HG03108 (cell line): ENCODE data around the gene FBXO38.
A peak's percentile ranks its signal among the peaks of the same experiment; 100 is the strongest.

Experiments used
- ATAC-seq: cut with Tn5 transposase; IDR thresholded peaks from one replicate; pipeline ENCODE4 v1.9.1; 2021; ENCODE audit warnings: moderate library complexity; ENCODE audit not compliant: unreplicated experiment

FBXO38 gene, protein sequence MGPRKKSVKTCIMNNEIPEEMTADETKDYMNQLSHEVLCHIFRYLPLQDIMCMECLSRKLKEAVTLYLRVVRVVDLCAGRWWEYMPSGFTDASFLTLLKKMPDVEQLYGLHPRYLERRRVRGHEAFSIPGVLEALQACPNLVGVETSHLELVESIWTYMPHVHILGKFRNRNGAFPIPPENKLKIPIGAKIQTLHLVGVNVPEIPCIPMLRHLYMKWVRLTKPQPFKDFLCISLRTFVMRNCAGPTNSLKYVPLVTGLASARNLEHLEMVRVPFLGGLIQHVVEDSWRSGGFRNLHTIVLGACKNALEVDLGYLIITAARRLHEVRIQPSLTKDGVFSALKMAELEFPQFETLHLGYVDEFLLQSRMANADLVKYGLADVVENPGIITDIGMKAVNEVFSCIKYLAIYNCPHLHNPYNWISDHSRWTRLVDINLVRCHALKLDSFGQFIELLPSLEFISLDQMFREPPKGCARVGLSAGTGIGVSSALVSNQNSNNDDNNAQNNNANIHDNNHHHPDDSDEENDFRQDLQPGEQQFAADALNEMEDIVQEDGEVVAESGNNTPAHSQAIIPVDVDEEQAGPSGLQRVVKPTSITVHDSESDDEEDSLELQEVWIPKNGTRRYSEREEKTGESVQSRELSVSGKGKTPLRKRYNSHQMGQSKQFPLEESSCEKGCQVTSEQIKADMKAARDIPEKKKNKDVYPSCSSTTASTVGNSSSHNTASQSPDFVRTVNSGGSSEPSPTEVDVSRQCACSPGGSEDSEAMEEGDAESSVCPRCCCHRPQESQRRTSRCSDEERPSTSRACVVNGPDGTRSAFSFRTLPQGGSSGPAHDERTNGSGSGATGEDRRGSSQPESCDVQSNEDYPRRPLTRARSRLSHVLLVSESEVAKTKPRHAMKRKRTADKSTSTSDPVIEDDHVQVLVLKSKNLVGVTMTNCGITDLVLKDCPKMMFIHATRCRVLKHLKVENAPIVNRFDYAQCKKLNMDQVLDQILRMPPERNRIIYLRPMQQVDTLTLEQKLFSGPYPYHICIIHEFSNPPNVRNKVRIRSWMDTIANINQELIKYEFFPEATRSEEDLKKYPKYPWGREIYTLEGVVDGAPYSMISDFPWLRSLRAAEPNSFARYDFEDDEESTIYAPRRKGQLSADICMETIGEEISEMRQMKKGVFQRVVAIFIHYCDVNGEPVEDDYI

DNA sequence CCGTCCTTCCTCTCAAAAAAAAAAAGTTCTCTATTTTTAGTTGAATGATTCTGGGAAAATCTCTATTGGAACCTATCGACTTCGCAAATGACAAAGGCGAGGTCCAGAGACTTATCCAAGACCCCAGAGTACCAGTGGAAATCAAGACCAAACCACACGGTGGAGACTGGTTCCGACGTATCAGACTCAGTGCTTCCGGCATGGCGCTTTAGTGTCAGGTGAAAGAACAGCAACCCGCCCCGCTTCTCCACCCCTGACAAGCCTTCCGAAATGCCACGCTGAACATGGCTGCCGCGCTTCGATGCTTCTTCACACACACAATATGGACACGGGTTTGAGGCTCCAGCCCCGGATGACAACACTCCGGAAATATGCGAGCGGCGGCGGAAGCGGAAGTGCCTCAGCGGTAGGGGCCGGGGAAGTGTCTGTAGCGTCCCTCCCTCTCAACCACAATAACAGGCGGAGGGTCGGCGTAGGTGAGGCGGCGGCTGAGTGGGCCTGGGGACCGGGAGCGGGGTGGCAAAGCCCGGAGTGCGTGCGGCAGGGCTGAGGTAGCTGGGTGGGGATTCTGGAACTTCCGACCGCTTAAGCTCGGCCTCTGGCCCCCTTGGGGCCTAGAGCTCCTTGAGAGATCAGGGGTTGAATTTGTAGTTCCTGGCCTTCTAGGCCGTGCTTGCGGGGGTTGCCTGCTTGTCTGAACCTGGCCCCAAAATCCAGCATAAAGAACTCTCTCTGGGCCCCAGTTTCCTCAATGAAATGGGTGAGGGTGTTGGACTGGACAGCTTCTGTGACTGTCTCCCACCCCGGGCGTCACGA, at the start of gene FBXO38:
Gene FBXO38 (plus strand): TSS at position 395 of the 816 bp plus-strand sequence. CDS start 10,819 bp downstream, outside the sequence.
- peak; percentile 99 for ATAC-seq

DNA sequence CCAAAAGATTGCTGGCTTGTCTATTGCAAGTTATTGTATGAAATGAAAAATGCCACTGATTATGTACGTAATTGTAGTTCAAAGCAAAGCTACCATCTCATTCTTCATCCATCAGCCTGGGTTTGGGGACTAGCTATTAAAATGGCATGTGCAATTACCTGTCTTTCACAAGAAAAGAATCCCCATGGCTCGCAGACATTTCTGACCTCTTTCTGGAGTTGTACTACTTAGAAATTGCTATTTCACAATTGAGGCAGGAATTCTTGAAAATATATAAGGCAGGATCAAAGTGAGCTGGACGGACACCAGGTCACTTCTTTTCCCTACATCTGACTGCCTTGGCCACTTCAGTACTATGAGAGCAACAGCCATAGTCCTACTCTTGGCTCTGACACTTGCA, 48.5 kb upstream of the FBXO38 start, which contains the start of gene SPINK9:
Gene SPINK9 (plus strand): TSS at position 301 of the 400 bp plus-strand sequence. CDS start 55 bp downstream, at position 356.
- ATAC-seq = no peak

DNA sequence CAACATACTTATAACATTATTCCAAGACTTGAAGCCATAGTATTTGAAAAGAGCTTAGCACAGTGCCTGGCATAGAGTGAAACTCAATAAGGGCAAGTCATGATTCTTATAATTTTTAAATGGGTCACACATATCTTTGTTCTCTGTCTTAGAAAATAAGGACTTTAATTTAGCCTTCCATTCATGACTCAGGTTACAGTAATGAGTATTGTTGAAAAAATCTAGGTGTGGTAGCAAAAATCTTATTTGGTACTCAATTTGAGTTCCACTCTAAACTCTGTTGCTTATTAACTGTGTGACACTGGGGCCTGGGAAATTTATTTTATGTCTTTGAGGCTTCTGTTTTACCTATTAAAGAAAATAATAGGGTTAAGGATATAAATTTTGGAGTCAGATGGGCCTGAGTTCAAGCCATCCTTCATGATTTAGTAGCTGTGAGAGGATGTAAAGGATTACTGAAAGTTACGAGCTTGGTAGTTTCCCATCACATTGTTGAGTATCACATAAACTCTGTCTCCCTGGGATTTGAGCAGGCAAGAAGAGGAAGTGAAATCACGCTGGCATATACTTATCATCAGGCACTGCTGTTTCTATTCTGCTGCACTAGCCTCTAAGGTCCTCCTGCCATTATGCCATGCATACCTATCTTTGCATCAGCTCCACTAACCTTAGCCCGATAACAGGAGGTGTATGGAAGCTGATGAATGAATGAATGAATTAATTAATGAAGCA, 46.9 kb upstream of the FBXO38 start:
- peak; percentile 79 for ATAC-seq

GRCh38 chr5:148342371-148343045, 41.2 kb upstream of the FBXO38 start:
- no peak for ATAC-seq

- ATAC-seq = no peak
Observed at GRCh38 chr5:148343046-148343407, 40.7 kb upstream of the FBXO38 start.

DNA sequence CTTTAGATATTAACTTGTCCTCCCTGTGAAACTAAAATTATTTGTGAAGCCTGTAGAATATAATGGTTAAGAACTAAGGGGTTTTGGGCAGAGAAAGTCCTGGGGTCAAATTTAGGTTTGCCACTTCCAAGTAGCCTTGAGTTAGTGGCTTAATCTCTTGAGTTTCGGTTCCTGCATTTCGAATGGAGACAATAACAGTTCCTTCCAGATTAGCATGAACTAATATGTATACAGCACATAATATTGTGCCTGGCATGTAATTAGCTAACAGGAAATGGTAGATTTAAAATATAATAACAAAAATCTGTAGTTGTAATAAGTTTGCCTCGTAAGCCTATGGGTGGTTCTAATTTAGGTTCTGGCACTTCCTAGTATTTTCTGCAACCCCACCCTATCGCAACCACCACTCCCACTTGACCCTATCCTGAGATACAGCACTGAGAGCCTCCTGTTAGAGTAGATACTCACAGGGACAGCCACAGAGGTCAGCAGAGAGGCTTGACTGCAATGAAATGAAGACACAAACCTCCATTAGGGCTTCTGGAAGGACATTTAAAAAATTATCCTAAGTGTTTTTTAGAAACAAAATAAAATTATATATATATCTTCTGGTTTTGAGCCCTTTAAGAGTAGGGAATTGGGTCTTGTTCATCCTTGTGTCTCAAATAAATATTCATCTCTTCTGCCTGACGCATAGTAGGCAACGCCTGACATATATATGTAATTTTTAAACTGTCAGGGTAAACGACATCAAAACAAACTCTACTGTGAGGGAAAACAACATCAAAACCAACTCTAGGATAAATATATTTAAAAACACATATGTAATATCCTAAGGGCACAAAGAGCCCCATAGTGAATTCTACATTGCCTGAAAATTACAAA, 39.9 kb upstream of the FBXO38 start:
- ATAC-seq = no peak

DNA sequence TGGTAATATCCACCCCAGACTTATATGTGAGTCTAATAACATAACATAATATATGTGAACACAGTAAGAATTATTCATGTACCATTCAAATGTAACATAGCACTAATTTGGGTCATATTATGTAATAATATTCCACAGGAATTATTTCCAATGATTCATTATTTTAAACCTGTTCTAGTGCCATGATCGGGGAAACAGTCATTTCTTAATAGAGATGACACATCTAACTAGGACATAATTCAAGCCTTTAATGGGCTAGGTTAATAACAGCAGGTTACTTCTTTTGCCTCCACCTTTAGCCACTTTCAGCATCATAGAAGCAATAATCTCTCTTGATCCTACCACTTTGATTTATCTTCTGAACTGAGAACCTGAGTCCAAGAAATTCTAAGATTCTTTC, 36.1 kb upstream of the FBXO38 start:
- no peak for ATAC-seq

GRCh38 chr5:148352696-148353095, 31.1 kb upstream of the FBXO38 start:
- no peak for ATAC-seq

GRCh38 chr5:148353634-148354033, 30.1 kb upstream of the FBXO38 start:
- ATAC-seq = no peak

DNA sequence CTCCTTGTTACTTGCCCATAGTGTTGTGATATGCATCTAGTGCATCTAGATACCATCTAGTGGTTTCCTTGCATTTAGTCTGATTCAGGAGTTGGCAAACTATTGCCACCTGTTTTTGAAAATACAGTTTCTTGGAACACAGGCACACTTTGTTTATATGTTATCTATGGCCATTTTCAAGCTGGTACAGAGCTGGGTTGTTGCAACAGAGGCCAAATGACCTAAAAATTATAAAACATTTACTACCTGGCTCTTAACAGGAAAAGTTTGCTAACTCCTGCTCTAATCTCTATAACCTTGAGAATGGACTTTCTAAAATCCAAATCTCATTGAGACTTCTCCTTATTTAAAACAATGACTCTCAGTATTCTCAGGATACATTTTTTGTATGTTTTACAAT, 19.4 kb upstream of the FBXO38 start:
- no peak for ATAC-seq

GRCh38 chr5:148368299-148368698, 15.5 kb upstream of the FBXO38 start:
- ATAC-seq = no peak

- ATAC-seq = no peak
Observed at GRCh38 chr5:148372166-148372725, 11.5 kb upstream of the FBXO38 start.

- no peak for ATAC-seq
Observed at GRCh38 chr5:148372893-148373292, 10.9 kb upstream of the FBXO38 start.

- no peak for ATAC-seq
Observed at GRCh38 chr5:148374690-148375360, 8.9 kb upstream of the FBXO38 start.

DNA sequence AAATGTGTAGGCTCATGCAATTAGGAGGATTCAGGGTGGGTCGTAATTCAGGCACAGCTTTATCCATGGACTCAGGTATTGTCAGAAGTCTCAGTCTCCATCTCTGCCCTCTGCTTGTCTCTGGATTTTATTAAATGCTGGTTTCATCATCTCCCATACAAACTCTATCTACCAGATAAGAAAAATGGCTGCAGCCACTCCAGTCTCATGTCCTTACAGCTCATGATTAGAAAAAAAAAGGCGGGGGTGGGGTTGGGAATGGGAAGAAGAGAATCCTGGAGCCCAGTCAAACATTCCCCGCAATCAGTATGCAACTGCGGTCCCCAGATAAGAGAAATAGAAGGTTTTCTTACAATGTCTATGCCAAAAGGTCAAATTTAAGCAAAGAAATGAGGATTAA, 7.6 kb upstream of the FBXO38 start:
- no peak for ATAC-seq

DNA sequence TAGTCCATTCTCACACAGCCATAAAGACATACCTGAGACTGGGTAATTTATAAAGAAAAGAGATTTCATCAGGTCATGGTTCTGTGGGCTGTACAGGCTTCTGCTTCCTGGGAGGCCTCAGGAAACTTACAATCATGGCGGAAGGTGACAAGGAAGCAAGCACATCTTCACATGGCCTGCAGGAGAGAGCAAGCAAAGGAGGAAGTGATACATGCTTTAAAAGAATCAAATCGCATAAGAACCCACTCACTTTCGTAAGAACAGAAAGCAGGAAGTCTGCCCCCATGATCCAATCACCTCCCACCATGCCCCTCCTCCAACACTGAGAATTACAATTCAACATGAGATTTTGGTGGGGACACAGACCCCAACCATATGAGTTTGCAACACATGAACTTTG, 5.1 kb upstream of the FBXO38 start:
- no peak for ATAC-seq

GRCh38 chr5:148379340-148379739, 4.4 kb upstream of the FBXO38 start:
- ATAC-seq = no peak
